HepG2 (cell line): Measurements from ENCODE around the gene CDK11B. TPM values are rescaled to one million over a fixed set of nuclear protein-coding genes. Genes with fewer than 3 reads are reported as not detected.

ENCODE experiments used
- ATF1 ChIP-seq: IDR thresholded peaks from 2 replicates; pipeline ENCODE4 v1.6.1; 2016; ENCODE audit warnings: mild to moderate bottlenecking, control low read depth
- CEBPG ChIP-seq: IDR thresholded peaks from 2 replicates; pipeline ENCODE4 v1.6.1; 2016
- EZH2 ChIP-seq: conservative IDR thresholded peaks from 2 replicates; pipeline ENCODE4 v1.6.1; 2012; ENCODE audit warnings: mild to moderate bottlenecking, low read depth, low read length, moderate library complexity
- JUND ChIP-seq: sonication (generic); formaldehyde crosslinking; IDR thresholded peaks from 2 replicates; pipeline ENCODE4 v1.8.0; 2022; ENCODE audit warnings: mild to moderate bottlenecking, missing genetic modification reagents
- SIX1 ChIP-seq: sonication (generic); formaldehyde crosslinking; IDR thresholded peaks from 2 replicates; pipeline ENCODE4 v1.4.0; 2020; ENCODE audit warnings: missing genetic modification reagents, borderline replicate concordance
- SMARCE1 ChIP-seq: fragments of 450-650 bp; IDR thresholded peaks from 2 replicates; pipeline ENCODE4 v1.6.1; 2017; ENCODE audit warnings: borderline replicate concordance
- SPEN ChIP-seq: sonication (generic); formaldehyde crosslinking; IDR thresholded peaks from 2 replicates; pipeline ENCODE4 v1.5.1; 2020; ENCODE audit warnings: low read depth, mild to moderate bottlenecking, missing genetic modification reagents
- SRSF1 ChIP-seq: fragments of 200-400 bp; formaldehyde crosslinking; optimal IDR thresholded peaks from 2 replicates; pipeline ENCODE3; 2017; ENCODE audit warnings: mild to moderate bottlenecking, low read depth, low read length, moderate library complexity
- ZBTB42 ChIP-seq: sonication (generic); formaldehyde crosslinking; IDR thresholded peaks from 2 replicates; pipeline ENCODE4 v1.5.0; 2020; ENCODE audit warnings: mild to moderate bottlenecking, missing genetic modification reagents
- ZNF343 ChIP-seq: sonication (generic); formaldehyde crosslinking; IDR thresholded peaks from 2 replicates; pipeline ENCODE4 v1.4.0; 2020; ENCODE audit warnings: mild to moderate bottlenecking, missing genetic modification reagents
- ZNF619 ChIP-seq: sonication (generic); formaldehyde crosslinking; IDR thresholded peaks from 2 replicates; pipeline ENCODE4 v1.4.0; 2020; ENCODE audit warnings: mild to moderate bottlenecking, missing genetic modification reagents
- ZNF7 ChIP-seq: IDR thresholded peaks from 2 replicates; pipeline ENCODE4 v1.6.1; 2016; ENCODE audit warnings: missing biosample characterization, missing genetic modification reagents
- ZNF713 ChIP-seq: sonication (generic); formaldehyde crosslinking; IDR thresholded peaks from 2 replicates; pipeline ENCODE4 v1.4.0; 2020; ENCODE audit warnings: mild to moderate bottlenecking, missing genetic modification reagents
- polyA plus RNA-seq, 8 experiments: library from polyadenylated mRNA; depleted of rRNA in 3 of 8; stranded (reverse) in 7 of 8; unstranded in 1 of 8; fragments of >200 nt; fragmentation: Illumina TruSeq in 4 of 8; extraction: Trizol in 4 of 8; gene quantifications; 2 replicates each; pipeline versions ENCODE4 v1.2.1 to v1.2.3, GENCODE V29; 2011 to 2016; ENCODE audit warnings: low read depth in 4 of 8, missing spikeins in 1 of 8, mixed read lengths in 1 of 8; ENCODE audit not compliant: insufficient read depth in 1 of 8
- total RNA-seq, 5 experiments: library from RNA; depleted of rRNA; stranded (reverse); fragments of >200 nt; fragmentation: Illumina TruSeq; extraction: Trizol; gene quantifications; 2 replicates each; pipeline ENCODE4 v1.2.3, GENCODE V29; 2016; ENCODE audit warnings: low read depth in 1 of 5
- TF ChIP-seq, protein P1 (sequence below): sonication (generic); formaldehyde crosslinking; IDR thresholded peaks from 2 replicates; pipeline ENCODE4 v1.4.0; 2020; ENCODE audit warnings: low read depth, mild to moderate bottlenecking, missing genetic modification reagents
- TF ChIP-seq, protein P2 (sequence below): IDR thresholded peaks from 2 replicates; pipeline ENCODE4 v1.6.1; 2016; ENCODE audit warnings: control low read depth
- TF ChIP-seq, protein P3 (sequence below): sonication (generic); formaldehyde crosslinking; IDR thresholded peaks from 2 replicates; pipeline ENCODE4 v1.4.0; 2020; ENCODE audit warnings: missing genetic modification reagents
- TF ChIP-seq, protein P4 (sequence below): sonication (generic); formaldehyde crosslinking; IDR thresholded peaks from 2 replicates; pipeline ENCODE4 v1.5.1; 2020; ENCODE audit warnings: mild to moderate bottlenecking, missing genetic modification reagents, borderline replicate concordance
- TF ChIP-seq, protein P5 (sequence below), 2 experiments: sonication (generic) in 1 of 2; formaldehyde crosslinking in 1 of 2; IDR thresholded peaks; 2 replicates each; pipeline versions ENCODE4 v1.5.1 to v1.6.1; 2011 to 2020; ENCODE audit warnings: borderline replicate concordance in 1 of 2, low read depth in 1 of 2, low read length in 1 of 2, mild to moderate bottlenecking in 1 of 2, missing genetic modification reagents in 1 of 2, moderate library complexity in 1 of 2

The CDK11B gene
- total and polyA plus RNA-seq, 2 of the 13 experiments (the other 11 are each of a cell fraction or from before 2014, with no cell fraction given), result 3.6 to 15.1 TPM

DNA sequence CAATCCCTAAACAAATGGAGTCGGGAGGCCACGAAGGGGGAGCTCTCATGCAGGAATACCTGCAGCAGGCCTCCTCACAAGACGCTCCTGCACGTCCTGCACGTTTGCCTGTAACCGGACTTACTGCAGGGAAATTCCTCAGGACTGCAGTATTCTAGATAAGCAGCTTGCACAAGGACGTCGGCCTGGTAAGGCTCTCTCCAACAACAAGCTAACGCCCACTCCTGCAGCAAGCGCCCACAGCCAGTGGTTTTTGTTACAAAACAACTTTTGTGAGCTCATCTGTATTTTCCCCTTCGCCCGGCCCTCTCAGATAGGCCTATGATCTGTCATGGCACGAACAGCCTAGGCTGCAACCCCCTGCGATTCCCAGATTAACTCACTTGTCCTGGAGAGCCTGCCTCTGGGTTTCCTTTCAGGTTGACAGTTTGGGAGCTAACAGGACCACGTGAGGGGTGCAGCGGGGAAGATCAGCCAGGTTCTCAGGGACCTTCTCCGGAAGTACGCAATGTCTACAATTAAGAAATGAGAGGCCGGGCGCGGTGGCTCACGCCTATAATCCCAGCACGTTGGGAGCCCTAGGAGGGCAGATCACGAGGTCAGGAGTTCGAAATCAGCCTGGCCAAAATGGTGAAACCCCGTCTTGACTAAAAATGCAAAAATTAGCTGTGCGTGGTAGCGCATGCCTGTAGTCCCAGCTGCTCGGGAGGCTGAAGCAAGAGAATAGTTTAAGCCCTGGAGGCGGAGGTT is 44.4 kb downstream of the CDK11B start (continued):
- TF ChIP-seq, protein P1, sequence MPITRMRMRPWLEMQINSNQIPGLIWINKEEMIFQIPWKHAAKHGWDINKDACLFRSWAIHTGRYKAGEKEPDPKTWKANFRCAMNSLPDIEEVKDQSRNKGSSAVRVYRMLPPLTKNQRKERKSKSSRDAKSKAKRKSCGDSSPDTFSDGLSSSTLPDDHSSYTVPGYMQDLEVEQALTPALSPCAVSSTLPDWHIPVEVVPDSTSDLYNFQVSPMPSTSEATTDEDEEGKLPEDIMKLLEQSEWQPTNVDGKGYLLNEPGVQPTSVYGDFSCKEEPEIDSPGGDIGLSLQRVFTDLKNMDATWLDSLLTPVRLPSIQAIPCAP, result no peak
- no peak for TF ChIP-seq SRSF1
- no peak for TF ChIP-seq SIX1 (CRISPR knock-in tag)
- TF ChIP-seq, protein P2, sequence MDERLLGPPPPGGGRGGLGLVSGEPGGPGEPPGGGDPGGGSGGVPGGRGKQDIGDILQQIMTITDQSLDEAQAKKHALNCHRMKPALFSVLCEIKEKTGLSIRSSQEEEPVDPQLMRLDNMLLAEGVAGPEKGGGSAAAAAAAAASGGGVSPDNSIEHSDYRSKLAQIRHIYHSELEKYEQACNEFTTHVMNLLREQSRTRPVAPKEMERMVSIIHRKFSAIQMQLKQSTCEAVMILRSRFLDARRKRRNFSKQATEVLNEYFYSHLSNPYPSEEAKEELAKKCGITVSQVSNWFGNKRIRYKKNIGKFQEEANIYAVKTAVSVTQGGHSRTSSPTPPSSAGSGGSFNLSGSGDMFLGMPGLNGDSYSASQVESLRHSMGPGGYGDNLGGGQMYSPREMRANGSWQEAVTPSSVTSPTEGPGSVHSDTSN (CRISPR knock-in tag), result no peak
- peak; percentile 54; the same call in 1 of the 2 replicates for TF ChIP-seq SPEN (CRISPR knock-in tag)
- TF ChIP-seq, protein P3, sequence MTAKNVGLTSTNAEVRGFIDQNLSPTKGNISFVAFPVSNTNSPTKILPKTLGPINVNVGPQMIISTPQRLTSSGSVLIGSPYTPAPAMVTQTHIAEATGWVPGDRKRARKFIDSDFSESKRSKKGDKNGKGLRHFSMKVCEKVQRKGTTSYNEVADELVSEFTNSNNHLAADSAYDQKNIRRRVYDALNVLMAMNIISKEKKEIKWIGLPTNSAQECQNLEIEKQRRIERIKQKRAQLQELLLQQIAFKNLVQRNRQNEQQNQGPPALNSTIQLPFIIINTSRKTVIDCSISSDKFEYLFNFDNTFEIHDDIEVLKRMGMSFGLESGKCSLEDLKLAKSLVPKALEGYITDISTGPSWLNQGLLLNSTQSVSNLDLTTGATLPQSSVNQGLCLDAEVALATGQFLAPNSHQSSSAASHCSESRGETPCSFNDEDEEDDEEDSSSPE, result no peak; the same call in 1 of the 2 replicates
- TF ChIP-seq, protein P4, sequence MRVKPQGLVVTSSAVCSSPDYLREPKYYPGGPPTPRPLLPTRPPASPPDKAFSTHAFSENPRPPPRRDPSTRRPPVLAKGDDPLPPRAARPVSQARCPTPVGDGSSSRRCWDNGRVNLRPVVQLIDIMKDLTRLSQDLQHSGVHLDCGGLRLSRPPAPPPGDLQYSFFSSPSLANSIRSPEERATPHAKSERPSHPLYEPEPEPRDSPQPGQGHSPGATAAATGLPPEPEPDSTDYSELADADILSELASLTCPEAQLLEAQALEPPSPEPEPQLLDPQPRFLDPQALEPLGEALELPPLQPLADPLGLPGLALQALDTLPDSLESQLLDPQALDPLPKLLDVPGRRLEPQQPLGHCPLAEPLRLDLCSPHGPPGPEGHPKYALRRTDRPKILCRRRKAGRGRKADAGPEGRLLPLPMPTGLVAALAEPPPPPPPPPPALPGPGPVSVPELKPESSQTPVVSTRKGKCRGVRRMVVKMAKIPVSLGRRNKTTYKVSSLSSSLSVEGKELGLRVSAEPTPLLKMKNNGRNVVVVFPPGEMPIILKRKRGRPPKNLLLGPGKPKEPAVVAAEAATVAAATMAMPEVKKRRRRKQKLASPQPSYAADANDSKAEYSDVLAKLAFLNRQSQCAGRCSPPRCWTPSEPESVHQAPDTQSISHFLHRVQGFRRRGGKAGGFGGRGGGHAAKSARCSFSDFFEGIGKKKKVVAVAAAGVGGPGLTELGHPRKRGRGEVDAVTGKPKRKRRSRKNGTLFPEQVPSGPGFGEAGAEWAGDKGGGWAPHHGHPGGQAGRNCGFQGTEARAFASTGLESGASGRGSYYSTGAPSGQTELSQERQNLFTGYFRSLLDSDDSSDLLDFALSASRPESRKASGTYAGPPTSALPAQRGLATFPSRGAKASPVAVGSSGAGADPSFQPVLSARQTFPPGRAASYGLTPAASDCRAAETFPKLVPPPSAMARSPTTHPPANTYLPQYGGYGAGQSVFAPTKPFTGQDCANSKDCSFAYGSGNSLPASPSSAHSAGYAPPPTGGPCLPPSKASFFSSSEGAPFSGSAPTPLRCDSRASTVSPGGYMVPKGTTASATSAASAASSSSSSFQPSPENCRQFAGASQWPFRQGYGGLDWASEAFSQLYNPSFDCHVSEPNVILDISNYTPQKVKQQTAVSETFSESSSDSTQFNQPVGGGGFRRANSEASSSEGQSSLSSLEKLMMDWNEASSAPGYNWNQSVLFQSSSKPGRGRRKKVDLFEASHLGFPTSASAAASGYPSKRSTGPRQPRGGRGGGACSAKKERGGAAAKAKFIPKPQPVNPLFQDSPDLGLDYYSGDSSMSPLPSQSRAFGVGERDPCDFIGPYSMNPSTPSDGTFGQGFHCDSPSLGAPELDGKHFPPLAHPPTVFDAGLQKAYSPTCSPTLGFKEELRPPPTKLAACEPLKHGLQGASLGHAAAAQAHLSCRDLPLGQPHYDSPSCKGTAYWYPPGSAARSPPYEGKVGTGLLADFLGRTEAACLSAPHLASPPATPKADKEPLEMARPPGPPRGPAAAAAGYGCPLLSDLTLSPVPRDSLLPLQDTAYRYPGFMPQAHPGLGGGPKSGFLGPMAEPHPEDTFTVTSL (CRISPR knock-in tag), result 0 out of 2 replicates have a peak, but pooled peaks have one; percentile 46
- 0 out of 2 replicates have a peak, but pooled peaks have one; percentile 17 for TF ChIP-seq ZNF7 (CRISPR knock-in tag)
- no peak for TF ChIP-seq ATF1 (CRISPR knock-in tag)
- TF ChIP-seq EZH2, result no peak
- no peak for TF ChIP-seq SMARCE1
- TF ChIP-seq, protein P5, sequence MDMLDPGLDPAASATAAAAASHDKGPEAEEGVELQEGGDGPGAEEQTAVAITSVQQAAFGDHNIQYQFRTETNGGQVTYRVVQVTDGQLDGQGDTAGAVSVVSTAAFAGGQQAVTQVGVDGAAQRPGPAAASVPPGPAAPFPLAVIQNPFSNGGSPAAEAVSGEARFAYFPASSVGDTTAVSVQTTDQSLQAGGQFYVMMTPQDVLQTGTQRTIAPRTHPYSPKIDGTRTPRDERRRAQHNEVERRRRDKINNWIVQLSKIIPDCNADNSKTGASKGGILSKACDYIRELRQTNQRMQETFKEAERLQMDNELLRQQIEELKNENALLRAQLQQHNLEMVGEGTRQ (IDR thresholded peaks at IDR 0.05; ENCODE audit: low read depth, low read length), result no peak
- TF ChIP-seq, protein P5 (CRISPR knock-in tag; IDR thresholded peaks at IDR 0.05; ENCODE audit: borderline replicate concordance), result peak; percentile 35; the same call in 1 of the 2 replicates
- no peak for TF ChIP-seq ZNF343 (CRISPR knock-in tag)
- no peak for TF ChIP-seq ZNF713
- TF ChIP-seq JUND (CRISPR knock-in tag), result no peak
- TF ChIP-seq ZBTB42 (CRISPR knock-in tag), result no peak
- TF ChIP-seq CEBPG (CRISPR knock-in tag), result 0 out of 2 replicates have a peak, but pooled peaks have one; percentile 21
- no peak for TF ChIP-seq ZNF619
